ENCODE measurements around the gene TNPO1.
"Not testable (repeated sequence)": the region's sequence is repeated elsewhere in the genome, so short reads cannot be mapped to it uniquely, and the experiment has no call there.

Gene TNPO1

GRCh38 chr5:72816284-72817075, at the start of gene TNPO1:
TNPO1 (plus strand) TSS chr5:72816661; CDS start chr5:72816738, 77 bp downstream.
- DNase-seq, result peak; percentile 89

- DNase-seq, result no peak
These were observed 49.0 kb upstream of the TNPO1 start for GRCh38 chr5:72767289-72768010.

GRCh38 chr5:72770266-72770665, 46.2 kb upstream of the TNPO1 start:
- no peak for DNase-seq

DNA sequence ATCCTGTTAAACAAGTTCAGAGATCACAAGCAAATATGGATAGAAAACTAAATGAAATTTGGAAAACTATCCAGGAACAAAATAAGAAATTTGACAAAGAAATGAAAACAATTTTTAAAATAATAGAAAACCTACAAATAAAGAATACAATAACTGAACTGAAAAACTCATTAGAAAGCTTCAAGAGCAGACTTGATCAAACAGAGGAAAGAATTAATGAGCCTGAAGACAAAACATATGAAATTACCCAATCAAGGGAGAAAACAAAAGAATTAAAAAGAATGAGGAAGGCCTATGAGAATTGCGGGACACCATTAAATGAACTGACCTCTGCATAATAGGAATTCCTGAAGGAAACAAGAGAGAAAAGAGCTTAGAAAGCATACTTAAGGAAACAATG, 39.8 kb upstream of the TNPO1 start:
- no peak for DNase-seq

DNA sequence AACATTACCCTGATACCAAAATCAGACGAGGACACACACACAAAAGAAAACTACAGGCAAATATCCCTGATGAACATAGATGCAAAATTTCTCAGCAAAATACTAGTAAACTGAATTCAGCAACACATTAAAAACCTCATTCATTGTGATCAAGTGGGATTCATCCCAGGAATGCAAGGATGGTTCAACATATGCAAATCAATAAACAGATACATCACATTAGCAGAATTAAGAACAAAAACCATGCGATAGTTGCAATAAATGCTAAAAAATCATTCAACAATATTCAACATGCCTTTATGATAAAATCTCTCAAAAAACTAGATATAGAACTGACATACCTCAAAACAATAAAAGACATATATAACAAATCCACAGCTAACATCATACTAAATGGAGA, 36.9 kb upstream of the TNPO1 start:
- DNase-seq, result no peak

- no peak for DNase-seq
These were observed 33.1 kb upstream of the TNPO1 start for GRCh38 chr5:72783354-72783753.

GRCh38 chr5:72784129-72784528, 32.3 kb upstream of the TNPO1 start:
- DNase-seq, result no peak

DNA sequence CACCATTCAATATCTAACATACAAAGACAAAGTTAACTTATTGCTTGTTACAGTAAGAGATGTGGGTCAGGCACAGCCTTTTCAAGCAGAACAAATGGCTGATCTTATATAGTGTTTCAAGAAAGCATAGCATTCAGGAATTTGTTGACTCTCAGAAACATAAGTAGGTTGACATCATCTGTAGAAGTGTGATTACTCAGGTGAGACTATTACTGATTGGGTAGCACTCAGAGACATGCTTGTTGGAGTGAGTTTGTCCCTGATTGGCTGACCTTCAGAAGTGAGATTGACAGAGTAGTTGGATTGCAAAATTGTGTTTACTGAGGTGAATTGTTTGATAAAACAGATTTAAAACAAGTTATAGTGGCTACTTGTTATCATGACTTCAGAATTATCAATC, 30.7 kb upstream of the TNPO1 start:
- DNase-seq, result no peak

DNA sequence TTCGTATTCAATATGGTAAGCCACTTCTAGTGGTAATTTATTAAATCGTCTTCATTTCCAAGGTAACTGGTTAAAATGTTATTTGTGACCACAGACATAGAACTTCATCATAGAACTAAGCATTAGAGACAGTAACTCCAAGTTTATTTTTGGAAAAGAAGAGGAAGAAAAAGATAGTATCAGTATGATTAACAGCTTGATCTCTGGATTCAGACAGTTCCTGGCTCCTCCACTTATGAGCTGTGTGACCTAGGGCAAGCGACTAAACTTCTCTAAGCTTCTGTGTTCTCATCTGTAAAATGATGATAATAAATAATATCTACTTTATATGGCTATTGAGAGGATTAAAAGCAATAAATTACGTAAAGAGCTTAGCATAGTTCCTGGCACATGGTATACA, 29.8 kb upstream of the TNPO1 start:
- DNase-seq, result no peak

GRCh38 chr5:72788866-72789505, 27.5 kb upstream of the TNPO1 start:
- no peak for DNase-seq

DNA sequence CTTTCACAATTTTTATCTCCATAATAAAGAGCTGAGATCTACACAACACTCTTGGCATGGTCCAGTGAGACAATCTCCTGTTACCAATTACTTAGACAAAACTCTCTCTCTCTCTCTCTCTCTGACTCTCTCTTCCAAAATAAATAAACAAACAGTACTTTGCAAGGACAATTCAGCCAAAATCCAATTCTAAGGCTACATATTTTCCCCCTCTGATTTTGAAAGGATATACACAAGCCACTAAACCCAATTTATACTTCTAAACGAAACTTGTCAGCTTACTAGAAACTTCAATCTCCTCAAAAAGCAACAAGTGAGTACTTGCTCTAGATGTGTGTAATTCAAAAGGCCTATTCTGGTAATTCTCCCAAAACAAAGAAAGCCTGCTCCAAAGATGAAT, 26.3 kb upstream of the TNPO1 start:
- DNase-seq, result no peak

DNA sequence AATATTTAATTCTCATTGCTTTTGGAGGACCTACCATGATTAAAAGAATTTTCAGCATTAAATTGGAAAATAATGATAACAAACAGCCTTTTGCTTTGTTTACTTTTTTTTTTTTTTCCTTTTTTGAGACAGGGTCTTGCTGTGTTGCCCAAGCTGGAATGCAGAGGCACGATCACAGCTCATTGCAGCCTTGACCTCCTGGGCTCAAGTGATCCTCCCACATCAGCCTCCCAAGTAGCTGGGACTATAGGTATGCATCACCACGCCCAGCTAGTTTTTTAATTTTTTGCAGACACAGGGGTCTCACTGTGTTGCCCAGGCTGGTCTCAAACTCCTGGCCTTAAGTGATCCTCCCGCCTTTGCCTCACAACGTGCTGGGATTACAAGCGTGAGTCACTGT, 23.8 kb upstream of the TNPO1 start:
- DNase-seq, result not testable (repeated sequence)

DNA sequence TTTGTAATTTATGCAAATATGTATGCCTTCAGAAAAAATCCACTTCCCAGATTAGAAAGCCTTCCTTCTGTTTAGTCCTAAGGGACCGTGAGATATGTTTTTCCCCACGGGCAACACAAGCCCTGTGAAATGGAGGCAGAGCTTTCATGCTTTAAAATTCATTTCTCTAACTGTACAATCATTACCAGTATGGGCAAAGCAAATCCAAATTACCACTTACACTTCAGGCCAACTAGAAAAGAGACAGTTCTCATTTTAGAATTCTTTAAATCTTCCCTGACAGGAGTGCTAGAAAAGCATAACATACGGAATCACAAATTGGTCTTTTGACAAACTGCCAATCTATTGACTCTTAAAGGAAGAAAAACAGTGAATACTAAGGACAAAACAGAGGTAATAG, 20.5 kb upstream of the TNPO1 start:
- no peak for DNase-seq

GRCh38 chr5:72799721-72800120, 16.7 kb upstream of the TNPO1 start:
- no peak for DNase-seq

DNA sequence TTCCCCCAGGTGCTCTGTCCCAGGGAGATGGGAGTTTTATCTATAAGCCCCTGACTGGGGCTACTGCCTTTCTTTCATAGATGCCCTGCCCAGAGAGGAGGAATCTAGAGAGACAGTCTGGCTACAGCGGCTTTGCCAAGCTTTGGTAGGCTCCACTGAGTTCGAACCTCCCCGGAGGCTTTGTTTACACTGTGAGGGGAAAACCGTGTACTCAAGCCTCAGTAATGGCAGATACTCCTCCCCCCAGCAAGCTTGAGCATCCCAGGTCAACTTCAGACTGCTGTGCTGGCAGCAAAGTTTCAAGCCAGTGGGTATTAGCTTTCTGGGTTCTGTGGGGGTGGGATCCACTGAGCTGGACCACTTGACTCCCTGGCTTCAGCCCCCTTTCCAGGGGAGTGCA, 7.8 kb upstream of the TNPO1 start:
- DNase-seq, result not testable (repeated sequence)

GRCh38 chr5:72811849-72812248, 4.6 kb upstream of the TNPO1 start:
- no peak for DNase-seq

GRCh38 chr5:72812488-72812887, 4.0 kb upstream of the TNPO1 start:
- DNase-seq, result no peak

GRCh38 chr5:72814104-72814503, 2.4 kb upstream of the TNPO1 start:
- DNase-seq, result no peak

DNA sequence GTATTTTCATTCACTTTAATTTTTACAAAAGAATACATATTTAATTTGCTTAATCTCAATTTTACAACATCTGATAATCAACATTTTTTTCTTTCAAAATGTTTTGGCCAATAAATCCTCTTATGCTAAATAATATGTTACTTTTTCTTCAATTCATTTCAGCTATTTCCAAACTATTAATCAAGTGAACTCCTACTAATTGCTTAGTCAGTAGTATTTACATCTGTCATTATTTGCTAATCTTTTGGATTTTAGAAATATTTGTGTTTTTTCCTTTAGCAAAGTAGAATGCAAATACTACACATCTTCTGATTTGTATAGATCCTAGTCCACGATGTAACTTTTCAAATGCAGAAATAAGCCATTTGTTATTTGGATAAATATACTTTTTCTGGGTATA, 1.6 kb upstream of the TNPO1 start:
- DNase-seq, result no peak

DNA sequence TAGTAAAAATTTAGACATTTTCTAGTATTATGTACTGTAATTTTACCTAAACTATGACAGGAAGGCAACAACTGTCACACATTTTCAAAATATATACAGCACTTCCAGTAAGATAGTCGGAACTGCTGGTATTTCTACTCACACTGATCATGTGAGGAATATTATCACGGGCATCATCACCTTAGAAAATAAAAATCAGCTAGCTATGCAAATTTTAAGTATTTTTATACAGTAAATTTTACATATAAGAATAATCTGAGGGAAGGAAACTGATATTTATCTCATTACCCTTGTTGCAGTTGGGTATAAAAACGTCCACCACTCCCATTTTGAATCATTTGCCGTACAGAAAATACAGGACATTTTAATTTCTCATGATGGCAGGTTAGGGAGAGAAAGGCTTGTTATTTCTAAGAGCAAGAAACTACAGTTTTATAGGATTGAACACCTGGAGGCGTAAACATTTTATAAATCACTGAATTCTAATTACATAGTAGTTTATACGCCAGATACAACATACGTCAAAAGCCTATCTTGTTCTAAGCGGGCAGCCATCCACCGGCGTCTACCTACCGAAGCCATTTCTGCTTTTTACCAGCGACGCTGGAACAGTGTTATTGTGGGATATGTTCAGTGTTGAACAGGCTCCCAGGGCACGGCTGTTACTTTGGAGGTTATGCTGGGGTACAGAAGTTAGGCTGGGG, 729 bp upstream of the TNPO1 start:
- no peak for DNase-seq

- no peak for DNase-seq
These were observed 618 bp downstream of the TNPO1 start for GRCh38 chr5:72817076-72817481.

- DNase-seq, result no peak
These were observed 1.3 kb downstream of the TNPO1 start for GRCh38 chr5:72817671-72818266.

All from activated T-cell treated with anti-CD3 and anti-CD28 coated beads, Interleukin-2, amount 50 U/mL, for 1 hour (primary cell).